CD14-positive monocyte (primary cell): Measurements from ENCODE around the gene AOPEP. TPM values are rescaled to one million over a fixed set of nuclear protein-coding genes. Genes with fewer than 3 reads are reported as not detected.

Experiments
- DNase-seq, 3 donors: peaks; one replicate each; pipeline ENCODE4 v3.0.0-alpha.2; 2011 to 2022
- H2AFZ ChIP-seq: 2 replicates; pipeline ENCODE4 v1.6.0; 2012; ENCODE audit warnings: mild to moderate bottlenecking, low read depth, low read length, inconsistent platforms; ENCODE audit not compliant: insufficient read depth, poor library complexity, severe bottlenecking
- H3K27ac ChIP-seq, 2 donors: 1 replicate in 1 of 2; 2 replicates in 1 of 2; pipeline ENCODE4 v1.5.1; 2012 to 2013; ENCODE audit warnings: low read length in 2 of 2, control low read depth in 1 of 2, inconsistent platforms in 1 of 2, low read depth in 1 of 2, mild to moderate bottlenecking in 1 of 2
- H3K27me3 ChIP-seq, 2 donors: one replicate each; pipeline versions ENCODE4 v1.6.0 to v1.6.1; 2011 to 2013; ENCODE audit warnings: low read length in 2 of 2; ENCODE audit not compliant: control insufficient read depth in 2 of 2, insufficient read depth in 2 of 2
- H3K36me3 ChIP-seq, 2 donors: replicated peaks in 1 of 2; 1 replicate in 1 of 2; 2 replicates in 1 of 2; pipeline versions ENCODE4 v1.5.1 to v1.6.1; 2012 to 2013; ENCODE audit warnings: low read length in 2 of 2, control low read depth in 1 of 2, inconsistent platforms in 1 of 2, mild to moderate bottlenecking in 1 of 2; ENCODE audit not compliant: insufficient read depth in 2 of 2, control insufficient read depth in 1 of 2
- H3K4me1 ChIP-seq, 2 donors: 1 replicate in 1 of 2; 2 replicates in 1 of 2; pipeline versions ENCODE4 v1.5.1 to v1.6.1; 2012 to 2013; ENCODE audit warnings: low read length in 2 of 2, control low read depth in 1 of 2, inconsistent platforms in 1 of 2, mild to moderate bottlenecking in 1 of 2, moderate library complexity in 1 of 2; ENCODE audit not compliant: insufficient read depth in 2 of 2, control insufficient read depth in 1 of 2
- H3K4me2 ChIP-seq: replicated peaks from 2 replicates; pipeline ENCODE3; 2012; ENCODE audit warnings: low read length, moderate library complexity, mild to moderate bottlenecking; ENCODE audit not compliant: poor library complexity, severe bottlenecking; ENCODE audit errors: extremely low read depth
- H3K4me3 ChIP-seq, 3 experiments: fragments of 200-600 bp in 1 of 3; sonication (generic) in 1 of 3; replicated peaks in 1 of 3; 1 replicate in 2 of 3; 2 replicates in 1 of 3; pipeline ENCODE4 v1.5.1; 2011 to 2013; ENCODE audit warnings: low read length in 3 of 3, mild to moderate bottlenecking in 3 of 3, control low read depth in 2 of 3, low read depth in 2 of 3, inconsistent platforms in 1 of 3, moderate library complexity in 1 of 3
- H3K79me2 ChIP-seq: 2 replicates; pipeline ENCODE4 v1.6.0; 2012; ENCODE audit warnings: mild to moderate bottlenecking, control low read depth, inconsistent platforms, low read length, moderate library complexity; ENCODE audit not compliant: insufficient read depth
- H3K9ac ChIP-seq: 2 replicates; pipeline ENCODE4 v1.6.0; 2017; ENCODE audit warnings: low read length, mild to moderate bottlenecking; ENCODE audit not compliant: insufficient read depth, poor library complexity, severe bottlenecking
- H3K9me3 ChIP-seq, 2 donors: replicated peaks in 1 of 2; 1 replicate in 1 of 2; 2 replicates in 1 of 2; pipeline versions ENCODE4 v1.5.1 to v1.6.1; 2012 to 2013; ENCODE audit warnings: low read length in 2 of 2, control low read depth in 1 of 2; ENCODE audit not compliant: control insufficient read depth in 1 of 2, insufficient read depth in 1 of 2
- H4K20me1 ChIP-seq: 2 replicates; pipeline ENCODE4 v1.6.0; 2012; ENCODE audit warnings: mild to moderate bottlenecking, low read length, control low read depth, moderate library complexity; ENCODE audit not compliant: insufficient read depth
- H3K27ac Mint-ChIP-seq, 7 donors: one replicate each; pipeline ENCODE4 v1.8.0; 2020; ENCODE audit warnings: mild to moderate bottlenecking in 7 of 7, mixed read lengths in 7 of 7, moderate library complexity in 6 of 7, inconsistent platforms in 2 of 7
- H3K27me3 Mint-ChIP-seq, 3 donors: one replicate each; pipeline ENCODE4 v1.8.0; 2021 to 2022; ENCODE audit warnings: low read depth in 3 of 3, mild to moderate bottlenecking in 3 of 3, mixed read lengths in 3 of 3, moderate library complexity in 3 of 3, inconsistent platforms in 1 of 3
- H3K36me3 Mint-ChIP-seq, 2 donors: one replicate each; pipeline ENCODE4 v1.8.0; 2020; ENCODE audit warnings: mixed read lengths in 2 of 2, inconsistent platforms in 1 of 2, mild to moderate bottlenecking in 1 of 2
- H3K4me1 Mint-ChIP-seq: one replicate; pipeline ENCODE4 v1.8.0; 2020; ENCODE audit warnings: mild to moderate bottlenecking, mixed read lengths
- H3K4me3 Mint-ChIP-seq, 2 donors: one replicate each; pipeline ENCODE4 v1.8.0; 2020; ENCODE audit warnings: mild to moderate bottlenecking in 2 of 2, mixed read lengths in 2 of 2, moderate library complexity in 1 of 2
- H3K9me3 Mint-ChIP-seq, 7 donors: one replicate each; pipeline ENCODE4 v1.8.0; 2020 to 2022; ENCODE audit warnings: mixed read lengths in 7 of 7, mild to moderate bottlenecking in 6 of 7, moderate library complexity in 6 of 7, inconsistent platforms in 2 of 7
- WGBS: methylation state at CpG from one replicate; pipeline ENCODE4 v1.1.5; 2013; ENCODE audit warnings: missing lambda C conversion rate; ENCODE audit not compliant: insufficient coverage; 5-methylcytosine and 5-hydroxymethylcytosine counted together
- intact Hi-C, 2 donors: fragments of 100-400 bp; cut with micrococcal nuclease; formaldehyde crosslinking; loops; one replicate each; pipeline versions ENCODE4 v1.15.0 to v1.15.1; 2023
- polyA plus RNA-seq, 3 donors: library from polyadenylated mRNA; depleted of rRNA in 1 of 3; unstranded in 2 of 3; stranded (reverse) in 1 of 3; fragments of 300-500 nt in 2 of 3; fragments of >200 nt in 1 of 3; fragmentation: Illumina TruSeq in 2 of 3; gene quantifications; 1 replicate in 2 of 3; 2 replicates in 1 of 3; pipeline ENCODE4 v1.2.3, GENCODE V29; 2012 to 2021
- TF ChIP-seq, protein P1 (sequence below): fragments of 200-600 bp; IDR thresholded peaks from one replicate; pipeline ENCODE4 v1.8.0; 2022; ENCODE audit warnings: antibody characterized with exemption, mild to moderate bottlenecking

Gene AOPEP
- polyA plus RNA-seq, 3 donors, result 3.0 to 4.1 (median 3.1) TPM

DNA sequence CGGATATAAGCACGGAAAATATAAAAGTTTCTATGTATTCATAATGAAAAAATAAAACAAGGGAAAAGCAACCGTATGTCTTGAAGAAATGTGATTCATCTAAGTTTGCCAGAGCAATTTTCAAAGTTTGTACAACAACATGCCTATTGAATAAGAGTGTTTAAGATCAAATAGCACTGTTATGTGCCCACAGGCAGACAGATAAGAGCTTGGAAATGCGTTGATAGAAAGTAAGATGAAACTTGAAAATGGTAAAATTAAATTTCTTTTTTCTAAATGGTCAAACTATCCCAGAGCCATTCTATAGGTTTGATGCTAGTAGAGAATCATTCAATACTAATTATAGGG is 401.7 kb downstream of the AOPEP start:
- Histone ChIP-seq H3K4me3 (no peak overlapping the region), H3K79me2 (no peaks in the 10 kb centered on the region), H3K4me2 (no peak overlapping the region), H3K36me3 (no peaks in the 10 kb centered on the region), H2AFZ (no peak overlapping the region), H4K20me1 (no peaks in the 10 kb centered on the region), H3K9ac (no peak overlapping the region), H3K9me3 (no peaks in the 10 kb centered on the region), H3K4me1 (peaks cover 4% of the 10 kb centered on the region in 2 donors), H3K27me3 (no peaks in the 10 kb centered on the region), H3K27ac (no peak overlapping the region)
- Mint-ChIP-seq H3K27me3 (peaks cover 0 to 1% (median 1%) of the 10 kb centered on the region in 3 donors), H3K4me3 (no peak overlapping the region), H3K4me1 (peaks cover 3% of the 10 kb centered on the region), H3K36me3 (peaks cover 1 to 14% of the 10 kb centered on the region in 2 donors), H3K27ac (no peak overlapping the region), H3K9me3 (no peaks in the 10 kb centered on the region)
- intact Hi-C loops, result loop anchor here in 1 of 2 donors (5.0 kb wide), 1 partner anchor 446 kb away; no protein-coding TSS in a partner anchor
- TF ChIP-seq, protein P1, sequence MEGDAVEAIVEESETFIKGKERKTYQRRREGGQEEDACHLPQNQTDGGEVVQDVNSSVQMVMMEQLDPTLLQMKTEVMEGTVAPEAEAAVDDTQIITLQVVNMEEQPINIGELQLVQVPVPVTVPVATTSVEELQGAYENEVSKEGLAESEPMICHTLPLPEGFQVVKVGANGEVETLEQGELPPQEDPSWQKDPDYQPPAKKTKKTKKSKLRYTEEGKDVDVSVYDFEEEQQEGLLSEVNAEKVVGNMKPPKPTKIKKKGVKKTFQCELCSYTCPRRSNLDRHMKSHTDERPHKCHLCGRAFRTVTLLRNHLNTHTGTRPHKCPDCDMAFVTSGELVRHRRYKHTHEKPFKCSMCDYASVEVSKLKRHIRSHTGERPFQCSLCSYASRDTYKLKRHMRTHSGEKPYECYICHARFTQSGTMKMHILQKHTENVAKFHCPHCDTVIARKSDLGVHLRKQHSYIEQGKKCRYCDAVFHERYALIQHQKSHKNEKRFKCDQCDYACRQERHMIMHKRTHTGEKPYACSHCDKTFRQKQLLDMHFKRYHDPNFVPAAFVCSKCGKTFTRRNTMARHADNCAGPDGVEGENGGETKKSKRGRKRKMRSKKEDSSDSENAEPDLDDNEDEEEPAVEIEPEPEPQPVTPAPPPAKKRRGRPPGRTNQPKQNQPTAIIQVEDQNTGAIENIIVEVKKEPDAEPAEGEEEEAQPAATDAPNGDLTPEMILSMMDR, result no peak
- no CpG with 5 or more reads among the region's 4 CpGs for WGBS
- no peak for DNase-seq

DNA sequence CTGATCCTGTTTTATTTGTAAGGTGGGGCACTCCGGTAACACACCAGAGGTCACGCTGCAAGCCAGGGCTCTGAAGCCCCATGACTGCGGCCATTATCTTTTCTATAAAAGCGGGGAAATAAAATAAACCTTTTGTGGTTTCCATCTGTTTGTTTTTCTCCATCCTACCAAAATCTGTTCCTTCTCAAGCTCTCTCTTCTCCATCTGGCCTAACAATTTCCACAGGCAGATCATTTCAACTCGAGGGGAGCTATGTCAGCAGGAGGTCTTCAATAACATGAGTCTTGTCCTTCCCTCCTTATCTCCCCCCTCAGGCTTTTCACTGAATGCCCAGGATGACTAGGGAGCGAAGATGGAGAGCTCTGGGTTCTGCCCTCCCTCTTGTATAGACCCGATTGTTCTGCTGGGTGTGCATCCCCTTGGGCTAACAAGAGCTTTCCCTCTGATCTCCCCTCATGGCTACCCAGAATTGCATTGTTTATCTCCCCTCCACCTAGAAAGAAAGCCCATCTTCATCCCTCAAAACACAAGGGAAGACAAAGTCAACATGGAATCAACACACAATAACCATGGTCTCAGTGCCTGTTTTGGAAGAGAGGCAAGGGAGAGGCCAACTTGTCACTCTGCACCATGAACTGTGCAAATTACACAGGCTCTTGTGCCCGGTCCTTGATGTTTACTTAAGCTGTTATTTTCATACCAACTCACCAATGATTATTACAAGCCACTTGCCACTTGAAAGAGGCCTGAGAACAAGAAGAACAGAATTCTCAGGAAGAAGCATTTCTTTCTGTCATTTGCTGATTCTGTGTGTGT is 403.2 kb downstream of the AOPEP start:
- no peak for DNase-seq
- no peak overlapping the region for H3K4me3 Mint-ChIP-seq
- peaks cover 0 to 1% (median 1%) of the 10 kb centered on the region in 3 donors for H3K27me3 Mint-ChIP-seq
- Histone ChIP-seq H4K20me1 (no peaks in the 10 kb centered on the region), H2AFZ (no peak overlapping the region), H3K4me1 (peaks cover 4% of the 10 kb centered on the region in 2 donors), H3K36me3 (no peaks in the 10 kb centered on the region), H3K27ac (no peak overlapping the region), H3K4me2 (no peak overlapping the region), H3K9me3 (no peaks in the 10 kb centered on the region), H3K4me3 (no peak overlapping the region), H3K9ac (no peak overlapping the region), H3K27me3 (no peaks in the 10 kb centered on the region), H3K79me2 (no peaks in the 10 kb centered on the region)
- WGBS, result 93% methylated on average over 6 of the region's 8 CpGs
- peaks cover 3% of the 10 kb centered on the region for H3K4me1 Mint-ChIP-seq
- H3K27ac Mint-ChIP-seq, result no peak overlapping the region
- H3K36me3 Mint-ChIP-seq, result peaks cover 0 to 8% of the 10 kb centered on the region in 2 donors
- intact Hi-C loops, result loop anchor here (2.0 to 5.0 kb wide), 2 partner anchors 447 to 449 kb away; no protein-coding TSS in a partner anchor
- no peaks in the 10 kb centered on the region for H3K9me3 Mint-ChIP-seq
- TF ChIP-seq, protein P1, result no peak
